ENCODE measurements around the gene RAB40A.

DNA sequence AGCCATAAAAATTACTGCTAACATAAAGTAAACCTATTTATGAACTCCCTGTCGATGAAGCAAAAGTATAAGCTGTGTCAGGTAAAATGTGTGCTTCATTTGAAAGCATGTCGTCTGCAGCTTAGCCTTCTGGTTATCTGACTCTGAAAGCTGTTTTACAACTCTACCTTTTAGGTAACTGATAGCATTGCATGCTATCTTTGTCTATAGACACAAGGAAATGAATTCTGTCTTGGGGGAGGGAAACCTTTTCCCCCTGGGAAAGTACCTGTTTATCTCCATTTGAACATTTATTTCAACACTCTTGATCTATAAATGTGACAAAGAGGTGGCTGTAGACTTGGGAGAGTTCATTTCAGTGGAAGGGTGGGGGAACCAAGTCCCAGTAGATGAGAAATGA lies 51.4 kb downstream of the RAB40A start:
- TF ChIP-seq, protein P1, sequence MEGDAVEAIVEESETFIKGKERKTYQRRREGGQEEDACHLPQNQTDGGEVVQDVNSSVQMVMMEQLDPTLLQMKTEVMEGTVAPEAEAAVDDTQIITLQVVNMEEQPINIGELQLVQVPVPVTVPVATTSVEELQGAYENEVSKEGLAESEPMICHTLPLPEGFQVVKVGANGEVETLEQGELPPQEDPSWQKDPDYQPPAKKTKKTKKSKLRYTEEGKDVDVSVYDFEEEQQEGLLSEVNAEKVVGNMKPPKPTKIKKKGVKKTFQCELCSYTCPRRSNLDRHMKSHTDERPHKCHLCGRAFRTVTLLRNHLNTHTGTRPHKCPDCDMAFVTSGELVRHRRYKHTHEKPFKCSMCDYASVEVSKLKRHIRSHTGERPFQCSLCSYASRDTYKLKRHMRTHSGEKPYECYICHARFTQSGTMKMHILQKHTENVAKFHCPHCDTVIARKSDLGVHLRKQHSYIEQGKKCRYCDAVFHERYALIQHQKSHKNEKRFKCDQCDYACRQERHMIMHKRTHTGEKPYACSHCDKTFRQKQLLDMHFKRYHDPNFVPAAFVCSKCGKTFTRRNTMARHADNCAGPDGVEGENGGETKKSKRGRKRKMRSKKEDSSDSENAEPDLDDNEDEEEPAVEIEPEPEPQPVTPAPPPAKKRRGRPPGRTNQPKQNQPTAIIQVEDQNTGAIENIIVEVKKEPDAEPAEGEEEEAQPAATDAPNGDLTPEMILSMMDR (conservative IDR thresholded peaks at IDR 0.05; ENCODE audit: low read length) = no peak
- no peak for TF ChIP-seq EZH2phosphoT487 (IDR thresholded peaks at IDR 0.05; ENCODE audit: borderline replicate concordance)

Measured in Loucy (cell line).